Esophagus muscularis mucosa (tissue), 4 donors: ENCODE measurements around the gene SLC24A4. TPM values are rescaled to one million over a fixed set of nuclear protein-coding genes. Genes with fewer than 3 reads are reported as not detected.

Experiments
- DNase-seq: peaks from one replicate; pipeline ENCODE4 v3.0.0-alpha.2; 2017; ENCODE audit errors: extremely low spot score
- H3K27ac ChIP-seq, 4 donors: fragments of 200-600 bp; sonication (generic); replicated peaks in 1 of 4; 1 replicate in 3 of 4; 2 replicates in 1 of 4; pipeline ENCODE4 v1.5.1; 2016 to 2019; ENCODE audit warnings: mild to moderate bottlenecking in 1 of 4
- H3K27me3 ChIP-seq, 4 donors: fragments of 200-600 bp; sonication (generic); one replicate each; pipeline versions ENCODE4 v1.5.1 to v1.6.0; 2016 to 2019
- H3K36me3 ChIP-seq, 4 donors: fragments of 200-600 bp; sonication (generic); one replicate each; pipeline ENCODE4 v1.5.1; 2016 to 2019
- H3K4me1 ChIP-seq, 4 donors: fragments of 200-600 bp; sonication (generic); one replicate each; pipeline ENCODE4 v1.5.1; 2016 to 2019
- H3K4me3 ChIP-seq, 4 donors: fragments of 200-600 bp; sonication (generic); 1 replicate in 2 of 4; 2 replicates in 2 of 4; pipeline ENCODE4 v1.5.1; 2016 to 2019; ENCODE audit warnings: mild to moderate bottlenecking in 4 of 4, moderate library complexity in 1 of 4
- H3K9me3 ChIP-seq, 4 donors: fragments of 200-600 bp; sonication (generic); 1 replicate in 3 of 4; 2 replicates in 1 of 4; pipeline ENCODE4 v1.5.1; 2016 to 2019
- EP300 ChIP-seq: sonication (generic); formaldehyde crosslinking; IDR thresholded peaks from one replicate; pipeline ENCODE4 v1.6.1; 2017; ENCODE audit warnings: antibody characterized with exemption
- POLR2A ChIP-seq: fragments of 450-650 bp; IDR thresholded peaks from one replicate; pipeline ENCODE4 v1.6.1; 2017; ENCODE audit warnings: antibody characterized with exemption, moderate library complexity, mild to moderate bottlenecking, low read depth
- POLR2AphosphoS5 ChIP-seq, 2 donors: sonication (generic); formaldehyde crosslinking; IDR thresholded peaks; one replicate each; pipeline ENCODE4 v1.6.1; 2017; ENCODE audit warnings: antibody characterized with exemption in 2 of 2
- WGBS: methylation state at CpG from one replicate; pipeline ENCODE4 v1.1.5; 2018; 5-methylcytosine and 5-hydroxymethylcytosine counted together
- intact Hi-C: fragments of 100-400 bp; cut with DNase I; formaldehyde crosslinking; loops from one replicate; pipeline ENCODE4 v1.15.1; 2023
- total RNA-seq, 4 donors: library from RNA; depleted of rRNA; stranded (reverse); fragments of >200 nt; gene quantifications; one replicate each; pipeline versions ENCODE4 v1.1.0 to v1.2.1, GENCODE V29; 2016
- TF ChIP-seq, protein P1 (sequence below), 3 experiments: fragments of 200-600 bp in 2 of 3; fragments of 450-650 bp in 1 of 3; sonication (generic) in 2 of 3; IDR thresholded peaks; one replicate each; pipeline ENCODE4 v1.5.1; 2017 to 2019; ENCODE audit warnings: antibody characterized with exemption in 3 of 3, mild to moderate bottlenecking in 2 of 3, moderate library complexity in 1 of 3

The SLC24A4 gene
- total RNA-seq, 4 donors from 2014 or later, result 1.7 to 2.9 (median 2.1) TPM

- intact Hi-C loops, result no loop called here
- H3K9me3 ChIP-seq, result no peaks in the 10 kb centered on the region
- 79% methylated on average over 4 of the region's 4 CpGs for WGBS
- H3K36me3 ChIP-seq, result no peaks in the 10 kb centered on the region
- no peak overlapping the region for H3K27ac ChIP-seq
- no peak for DNase-seq
- TF ChIP-seq POLR2AphosphoS5 (IDR thresholded peaks at IDR 0.05), result no peak
- no peaks in the 10 kb centered on the region for H3K27me3 ChIP-seq
- no peak overlapping the region for H3K4me3 ChIP-seq
- peaks cover 0 to 14% (median 8%) of the 10 kb centered on the region in 4 donors for H3K4me1 ChIP-seq
Measured at GRCh38 chr14:92503756-92504491, 181.0 kb downstream of the SLC24A4 start.

DNA sequence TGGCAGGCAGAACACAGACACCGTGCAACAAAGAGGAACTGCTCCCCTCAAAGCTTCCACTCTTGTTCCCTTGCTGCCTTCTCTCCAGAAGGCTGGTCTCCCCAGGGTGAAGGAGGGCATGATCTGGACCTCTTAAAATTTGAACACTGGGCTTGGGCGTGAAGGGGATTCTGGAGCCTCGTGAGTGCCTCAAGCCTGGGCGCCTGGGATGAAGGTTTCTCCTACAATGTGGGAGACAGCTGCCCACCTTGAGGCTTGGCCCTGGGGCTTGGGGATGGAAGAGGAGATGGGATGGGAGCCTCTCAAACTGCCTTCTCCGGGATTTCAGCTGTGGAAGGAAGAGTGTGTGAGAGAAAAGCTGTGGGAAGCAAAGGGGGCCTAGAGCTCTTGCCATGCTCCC, 182.9 kb downstream of the SLC24A4 start:
- Histone ChIP-seq H3K4me3 (no peak overlapping the region), H3K4me1 (peaks cover 0 to 14% (median 8%) of the 10 kb centered on the region in 4 donors), H3K27ac (no peak overlapping the region), H3K36me3 (no peaks in the 10 kb centered on the region), H3K9me3 (no peaks in the 10 kb centered on the region), H3K27me3 (no peaks in the 10 kb centered on the region)
- TF ChIP-seq POLR2AphosphoS5 (IDR thresholded peaks at IDR 0.05) (no peak), POLR2A (no peak), EP300 (no peak)
- TF ChIP-seq, protein P1, sequence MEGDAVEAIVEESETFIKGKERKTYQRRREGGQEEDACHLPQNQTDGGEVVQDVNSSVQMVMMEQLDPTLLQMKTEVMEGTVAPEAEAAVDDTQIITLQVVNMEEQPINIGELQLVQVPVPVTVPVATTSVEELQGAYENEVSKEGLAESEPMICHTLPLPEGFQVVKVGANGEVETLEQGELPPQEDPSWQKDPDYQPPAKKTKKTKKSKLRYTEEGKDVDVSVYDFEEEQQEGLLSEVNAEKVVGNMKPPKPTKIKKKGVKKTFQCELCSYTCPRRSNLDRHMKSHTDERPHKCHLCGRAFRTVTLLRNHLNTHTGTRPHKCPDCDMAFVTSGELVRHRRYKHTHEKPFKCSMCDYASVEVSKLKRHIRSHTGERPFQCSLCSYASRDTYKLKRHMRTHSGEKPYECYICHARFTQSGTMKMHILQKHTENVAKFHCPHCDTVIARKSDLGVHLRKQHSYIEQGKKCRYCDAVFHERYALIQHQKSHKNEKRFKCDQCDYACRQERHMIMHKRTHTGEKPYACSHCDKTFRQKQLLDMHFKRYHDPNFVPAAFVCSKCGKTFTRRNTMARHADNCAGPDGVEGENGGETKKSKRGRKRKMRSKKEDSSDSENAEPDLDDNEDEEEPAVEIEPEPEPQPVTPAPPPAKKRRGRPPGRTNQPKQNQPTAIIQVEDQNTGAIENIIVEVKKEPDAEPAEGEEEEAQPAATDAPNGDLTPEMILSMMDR (IDR thresholded peaks at IDR 0.05), result no peak
- intact Hi-C loops, result no loop called here
- WGBS, result 93% methylated on average over 5 of the region's 5 CpGs
- no peak for DNase-seq

- WGBS, result 100% methylated on average over 2 of the region's 3 CpGs
- Histone ChIP-seq H3K4me1 (peaks cover 2 to 18% (median 9%) of the 10 kb centered on the region in 4 donors), H3K36me3 (no peaks in the 10 kb centered on the region), H3K4me3 (no peak overlapping the region), H3K27ac (no peak overlapping the region), H3K27me3 (no peaks in the 10 kb centered on the region), H3K9me3 (no peaks in the 10 kb centered on the region)
- intact Hi-C loops, result no loop called here
- no peak for DNase-seq
- TF ChIP-seq POLR2A (no peak), POLR2AphosphoS5 (IDR thresholded peaks at IDR 0.05) (no peak), EP300 (no peak)
- TF ChIP-seq, protein P1 (IDR thresholded peaks at IDR 0.05), result no peak
Measured at GRCh38 chr14:92506231-92506630, 183.3 kb downstream of the SLC24A4 start.

DNA sequence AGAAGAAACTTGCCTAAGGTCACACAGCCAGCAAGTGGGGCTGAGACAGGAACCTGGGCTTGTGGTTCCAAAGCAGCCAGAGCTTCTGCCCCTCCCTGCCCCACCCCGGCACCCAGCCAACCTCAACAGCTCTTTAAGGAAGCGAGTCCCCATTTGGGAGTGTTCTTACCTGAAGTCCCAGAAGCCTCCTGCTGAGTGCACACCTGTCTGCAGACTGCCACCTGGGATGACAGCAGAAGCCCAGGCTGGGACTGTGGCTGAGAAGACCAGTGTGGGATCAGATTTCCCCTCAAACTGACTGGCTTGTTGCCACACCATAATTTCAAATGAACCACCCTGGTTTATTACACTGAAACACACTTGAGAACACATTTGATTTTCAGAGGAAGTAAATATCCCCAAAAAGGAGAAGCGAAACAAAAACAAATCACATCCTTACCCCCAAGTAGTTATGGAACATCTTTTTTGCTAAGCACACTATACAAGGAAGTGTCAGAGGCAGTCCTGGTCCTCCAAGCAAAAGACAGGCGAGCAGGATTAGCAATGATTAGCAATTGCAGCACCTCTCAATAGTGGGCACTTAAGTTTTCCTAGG, 184.3 kb downstream of the SLC24A4 start:
- no peaks in the 10 kb centered on the region for H3K9me3 ChIP-seq
- TF ChIP-seq POLR2AphosphoS5 (IDR thresholded peaks at IDR 0.05) (no peak), POLR2A (no peak), EP300 (no peak)
- TF ChIP-seq, protein P1 (IDR thresholded peaks at IDR 0.05), result no peak
- no peaks in the 10 kb centered on the region for H3K36me3 ChIP-seq
- H3K27ac ChIP-seq, result no peak overlapping the region
- DNase-seq, result no peak
- no peaks in the 10 kb centered on the region for H3K27me3 ChIP-seq
- 88% methylated on average over 3 of the region's 4 CpGs for WGBS
- no peak overlapping the region for H3K4me3 ChIP-seq
- intact Hi-C loops, result no loop called here
- H3K4me1 ChIP-seq, result peaks cover 10 to 24% (median 14%) of the 10 kb centered on the region in 4 donors

DNA sequence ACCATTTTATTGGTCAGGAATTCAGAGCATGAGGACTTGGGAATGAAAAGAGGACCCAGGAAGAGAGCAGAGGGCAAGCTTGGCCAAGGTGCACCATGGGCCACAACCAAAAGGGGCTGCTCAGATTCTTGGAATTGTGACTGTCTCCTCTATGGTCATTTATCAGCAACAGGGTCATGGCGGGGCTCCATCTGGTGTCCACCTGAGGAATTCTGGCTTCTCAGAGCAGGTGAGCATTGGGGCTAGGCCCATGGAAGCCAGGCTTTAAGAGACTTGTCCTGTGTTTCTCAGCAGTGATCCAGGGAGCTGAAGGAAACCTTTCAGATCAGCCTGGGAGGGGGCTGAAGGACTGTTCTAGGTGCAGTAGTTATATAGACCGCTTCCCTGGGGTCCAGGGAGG, 188.0 kb downstream of the SLC24A4 start:
- H3K36me3 ChIP-seq, result no peaks in the 10 kb centered on the region
- TF ChIP-seq POLR2AphosphoS5 (IDR thresholded peaks at IDR 0.05) (no peak), POLR2A (no peak), EP300 (no peak)
- TF ChIP-seq, protein P1 (IDR thresholded peaks at IDR 0.05), result no peak
- no peak overlapping the region for H3K4me3 ChIP-seq
- no peak for DNase-seq
- 94% methylated on average over 2 of the region's 2 CpGs for WGBS
- H3K4me1 ChIP-seq, result peaks cover 24 to 40% (median 37%) of the 10 kb centered on the region in 4 donors
- H3K9me3 ChIP-seq, result no peaks in the 10 kb centered on the region
- no peaks in the 10 kb centered on the region for H3K27me3 ChIP-seq
- intact Hi-C loops, result loop anchor here (5.0 kb wide), 2 partner anchors 91 to 176 kb away; no protein-coding TSS in a partner anchor
- no peak overlapping the region for H3K27ac ChIP-seq
